ENCODE data around the gene FBP2. TPM values are rescaled to one million over a fixed set of nuclear protein-coding genes. Genes with fewer than 3 reads are reported as not detected.
"Not testable (repeated sequence)": the region's sequence is repeated elsewhere in the genome, so short reads cannot be mapped to it uniquely, and the experiment has no call there.

The FBP2 gene
- total and polyA plus RNA-seq, 11 donors = 0.30 TPM; not detected in 10

DNA sequence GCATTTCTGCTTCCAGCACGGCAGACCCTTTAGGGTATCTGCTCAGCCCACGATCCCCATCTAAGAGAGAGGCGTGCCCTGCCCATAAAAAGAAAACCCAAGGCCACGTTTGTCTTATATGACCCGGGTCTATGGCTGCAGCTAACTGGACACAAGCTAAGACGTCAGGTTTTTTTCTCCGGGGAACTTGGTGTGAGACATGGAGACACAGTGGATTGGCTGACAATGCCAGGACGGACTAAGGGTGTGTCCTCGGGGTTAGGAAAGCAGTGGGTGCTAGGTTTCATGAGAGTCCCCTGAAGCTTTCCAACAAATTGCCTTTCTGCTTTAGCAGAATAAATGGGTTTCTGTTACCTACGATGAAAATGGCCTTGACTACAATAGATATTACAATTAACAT is 7.1 kb upstream of the FBP2 start:
- DNase-seq (no peak), ATAC-seq (no peak)
- no peak overlapping the region for H3K27ac ChIP-seq
- H3K9me3 ChIP-seq = no peaks in the 10 kb centered on the region
- peaks cover 0 to 22% (median 0%) of the 10 kb centered on the region in 9 donors for H3K27me3 ChIP-seq
- intact Hi-C loops (cut with DNase I) = no loop called here
- peaks cover 0 to 7% (median 0%) of the 10 kb centered on the region in 12 donors for H3K4me1 ChIP-seq
- no peak for TF ChIP-seq POLR2A (IDR thresholded peaks at IDR 0.05)
- TF ChIP-seq, protein P1, sequence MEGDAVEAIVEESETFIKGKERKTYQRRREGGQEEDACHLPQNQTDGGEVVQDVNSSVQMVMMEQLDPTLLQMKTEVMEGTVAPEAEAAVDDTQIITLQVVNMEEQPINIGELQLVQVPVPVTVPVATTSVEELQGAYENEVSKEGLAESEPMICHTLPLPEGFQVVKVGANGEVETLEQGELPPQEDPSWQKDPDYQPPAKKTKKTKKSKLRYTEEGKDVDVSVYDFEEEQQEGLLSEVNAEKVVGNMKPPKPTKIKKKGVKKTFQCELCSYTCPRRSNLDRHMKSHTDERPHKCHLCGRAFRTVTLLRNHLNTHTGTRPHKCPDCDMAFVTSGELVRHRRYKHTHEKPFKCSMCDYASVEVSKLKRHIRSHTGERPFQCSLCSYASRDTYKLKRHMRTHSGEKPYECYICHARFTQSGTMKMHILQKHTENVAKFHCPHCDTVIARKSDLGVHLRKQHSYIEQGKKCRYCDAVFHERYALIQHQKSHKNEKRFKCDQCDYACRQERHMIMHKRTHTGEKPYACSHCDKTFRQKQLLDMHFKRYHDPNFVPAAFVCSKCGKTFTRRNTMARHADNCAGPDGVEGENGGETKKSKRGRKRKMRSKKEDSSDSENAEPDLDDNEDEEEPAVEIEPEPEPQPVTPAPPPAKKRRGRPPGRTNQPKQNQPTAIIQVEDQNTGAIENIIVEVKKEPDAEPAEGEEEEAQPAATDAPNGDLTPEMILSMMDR (IDR thresholded peaks at IDR 0.05) = no peak
- H3K4me3 ChIP-seq = no peak overlapping the region
- H3K36me3 ChIP-seq = no peaks in the 10 kb centered on the region
- 65 to 88% (median 71%) methylated on average over 10 of the region's 10 CpGs for WGBS, 4 donors

- intact Hi-C loops (cut with DNase I) = no loop called here
- Histone ChIP-seq H3K4me3 (no peak overlapping the region), H3K4me1 (peaks cover 0 to 7% (median 0%) of the 10 kb centered on the region in 12 donors), H3K9me3 (no peaks in the 10 kb centered on the region), H3K27me3 (peaks cover 0 to 21% (median 0%) of the 10 kb centered on the region in 9 donors), H3K27ac (no peak overlapping the region), H3K36me3 (no peaks in the 10 kb centered on the region)
- WGBS, 4 donors = 63 to 80% (median 73%) methylated on average over 8 of the region's 8 CpGs
- ATAC-seq (no peak), DNase-seq (no peak)
- no peak for TF ChIP-seq POLR2A (IDR thresholded peaks at IDR 0.05)
- TF ChIP-seq, protein P1 (IDR thresholded peaks at IDR 0.05) = no peak
Observed at GRCh38 chr9:94600258-94600657, 6.6 kb upstream of the FBP2 start.

- no peak for DNase-seq
- 74 to 90% (median 80%) methylated on average over 7 of the region's 7 CpGs for WGBS, 4 donors
- TF ChIP-seq POLR2A (IDR thresholded peaks at IDR 0.05) = no peak
- TF ChIP-seq, protein P1 (IDR thresholded peaks at IDR 0.05) = no peak
- Histone ChIP-seq H3K9me3 (no peaks in the 10 kb centered on the region), H3K4me1 (peaks cover 0 to 7% (median 0%) of the 10 kb centered on the region in 12 donors), H3K36me3 (no peaks in the 10 kb centered on the region), H3K4me3 (no peak overlapping the region), H3K27ac (no peak overlapping the region), H3K27me3 (peaks cover 0 to 11% (median 0%) of the 10 kb centered on the region in 9 donors)
- intact Hi-C loops (cut with DNase I) = no loop called here
- ATAC-seq = no peak
Observed at GRCh38 chr9:94599102-94599501, 5.5 kb upstream of the FBP2 start.

DNA sequence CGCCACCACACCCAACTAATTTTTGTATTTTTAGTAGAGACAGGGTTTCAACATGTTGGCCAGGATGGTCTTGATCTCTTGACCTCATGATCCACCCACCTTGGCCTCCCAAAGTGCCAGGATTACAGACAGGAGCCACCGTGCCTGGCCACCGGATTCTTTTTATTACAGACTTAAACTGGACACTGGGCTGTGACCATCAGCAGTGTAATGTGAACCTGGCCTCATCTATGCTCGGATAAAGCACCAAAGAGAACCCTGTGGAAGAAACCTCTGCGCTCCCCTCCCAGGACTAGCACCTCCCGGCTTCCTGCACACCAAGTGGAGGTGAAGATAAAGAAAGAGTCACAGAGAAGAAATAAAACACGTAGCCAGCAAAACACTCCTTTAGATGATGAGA is 941 bp downstream of the FBP2 start:
- H3K36me3 ChIP-seq; intact Hi-C loops (cut with DNase I); H3K4me1 ChIP-seq; H3K4me3 ChIP-seq; H3K27ac ChIP-seq; H3K9me3 ChIP-seq; ATAC-seq; DNase-seq: not testable (repeated sequence)
- peaks cover 0 to 23% (median 0%) of the 10 kb centered on the region in 9 donors for H3K27me3 ChIP-seq
- 60 to 84% (median 71%) methylated on average over 7 of the region's 7 CpGs for WGBS, 4 donors

DNA sequence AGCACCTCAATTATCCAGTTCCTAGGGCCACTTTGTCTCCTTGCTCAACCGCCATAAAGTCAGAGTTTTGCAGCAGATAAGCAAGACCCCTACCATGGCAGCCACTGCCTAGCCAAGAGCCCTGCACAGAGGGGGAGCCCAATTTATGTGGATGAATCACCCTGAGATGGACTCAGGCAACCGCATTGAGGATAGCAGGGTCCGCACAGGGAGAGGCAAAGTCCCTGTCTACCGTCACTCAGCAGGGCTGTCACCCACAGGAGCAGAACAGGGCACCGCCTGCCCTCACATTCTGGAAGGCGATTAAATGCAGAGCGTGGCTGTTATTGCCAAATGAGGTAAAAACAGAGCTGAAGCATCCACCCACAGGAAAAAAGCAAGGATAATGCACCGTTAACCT is 1.7 kb downstream of the FBP2 start:
- H3K9me3 ChIP-seq = no peaks in the 10 kb centered on the region
- no peak for TF ChIP-seq POLR2A (IDR thresholded peaks at IDR 0.05)
- TF ChIP-seq, protein P1 (IDR thresholded peaks at IDR 0.05) = no peak
- no peaks in the 10 kb centered on the region for H3K4me1 ChIP-seq
- H3K4me3 ChIP-seq = no peak overlapping the region
- ATAC-seq = no peak
- no peaks in the 10 kb centered on the region for H3K36me3 ChIP-seq
- no peak for DNase-seq
- H3K27ac ChIP-seq = no peak overlapping the region
- intact Hi-C loops (cut with DNase I) = no loop called here
- H3K27me3 ChIP-seq = peaks cover 0 to 23% (median 0%) of the 10 kb centered on the region in 9 donors
- 66 to 82% (median 77%) methylated on average over 8 of the region's 8 CpGs for WGBS, 4 donors

GRCh38 chr9:94591046-94591545 is 2.5 kb downstream of the FBP2 start:
- WGBS, 4 donors = 69 to 97% (median 88%) methylated on average over 13 to 37 of the region's 38 CpGs
- not testable (repeated sequence) for ATAC-seq, H3K27ac ChIP-seq

More at GRCh38 chr9:94591046-94591545, 2.5 kb downstream of the FBP2 start:
- H3K27me3 ChIP-seq = peaks cover 0 to 17% (median 0%) of the 10 kb centered on the region in 9 donors
- H3K4me3 ChIP-seq; H3K4me1 ChIP-seq; DNase-seq; H3K9me3 ChIP-seq; H3K36me3 ChIP-seq; intact Hi-C loops (cut with DNase I): not testable (repeated sequence)
